Keratinocyte (primary cell): ENCODE measurements around the gene MSI2.

ENCODE experiments used
- EZH2 ChIP-seq: IDR thresholded peaks from one replicate; pipeline ENCODE4 v1.6.1; 2012; ENCODE audit warnings: inconsistent platforms, mild to moderate bottlenecking, low read length, moderate library complexity
- TF ChIP-seq, protein P1 (sequence below), 3 experiments: IDR thresholded peaks in 1 of 3; conservative IDR thresholded peaks in 1 of 3; optimal IDR thresholded peaks in 1 of 3; 2 replicates in 2 of 3; 3 replicates in 1 of 3; pipeline versions ENCODE3 to v1.5.1; 2011; ENCODE audit warnings: low read length in 3 of 3, mild to moderate bottlenecking in 3 of 3, moderate library complexity in 2 of 3, control low read depth in 1 of 3, inconsistent platforms in 1 of 3; ENCODE audit not compliant: insufficient read depth in 2 of 3; ENCODE audit errors: extremely low read depth in 1 of 3

DNA sequence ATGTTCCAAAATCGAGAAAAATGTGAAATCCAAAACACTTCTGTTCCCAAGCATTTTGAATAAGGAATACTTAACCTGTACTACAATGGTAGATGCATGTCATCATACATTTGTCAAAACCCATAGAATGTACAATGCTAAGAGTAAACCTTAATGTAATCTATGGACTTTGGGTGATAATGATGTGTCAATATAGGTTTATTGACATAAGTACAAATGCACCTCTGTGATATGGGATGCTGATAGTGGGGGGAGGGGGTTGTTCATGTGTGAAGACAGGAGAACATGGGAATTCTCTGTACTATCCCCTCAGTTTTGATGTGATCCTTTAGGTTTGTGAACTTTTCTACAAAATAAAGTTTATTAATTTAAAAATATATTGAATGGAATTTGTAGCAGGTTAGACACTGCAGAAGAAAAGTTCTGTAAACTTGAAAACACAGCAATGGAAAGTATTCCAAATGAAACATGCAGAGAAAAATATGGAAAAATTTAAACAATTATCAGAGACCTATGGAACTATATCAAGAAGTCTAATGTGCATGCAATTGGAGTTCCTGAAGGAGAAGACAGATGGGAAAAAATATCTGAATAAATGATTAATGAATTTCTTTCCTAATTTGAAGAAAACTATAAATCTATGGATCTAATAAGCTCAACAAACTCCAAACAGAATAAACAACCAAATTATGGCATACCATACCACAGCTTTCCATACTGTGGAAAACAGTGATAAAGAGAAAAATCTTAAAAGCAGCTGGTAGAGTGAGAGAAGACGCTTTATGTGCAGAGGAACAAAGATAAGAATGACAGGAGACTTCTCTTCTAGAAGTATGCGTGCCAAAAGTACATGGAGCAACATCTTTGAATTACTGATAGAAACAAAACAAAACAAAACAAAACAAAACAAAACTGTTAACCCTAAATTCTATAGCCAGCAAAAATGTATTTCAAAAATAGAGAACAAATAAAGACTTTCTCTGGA, 34.7 kb upstream of the MSI2 start:
- TF ChIP-seq, protein P1, sequence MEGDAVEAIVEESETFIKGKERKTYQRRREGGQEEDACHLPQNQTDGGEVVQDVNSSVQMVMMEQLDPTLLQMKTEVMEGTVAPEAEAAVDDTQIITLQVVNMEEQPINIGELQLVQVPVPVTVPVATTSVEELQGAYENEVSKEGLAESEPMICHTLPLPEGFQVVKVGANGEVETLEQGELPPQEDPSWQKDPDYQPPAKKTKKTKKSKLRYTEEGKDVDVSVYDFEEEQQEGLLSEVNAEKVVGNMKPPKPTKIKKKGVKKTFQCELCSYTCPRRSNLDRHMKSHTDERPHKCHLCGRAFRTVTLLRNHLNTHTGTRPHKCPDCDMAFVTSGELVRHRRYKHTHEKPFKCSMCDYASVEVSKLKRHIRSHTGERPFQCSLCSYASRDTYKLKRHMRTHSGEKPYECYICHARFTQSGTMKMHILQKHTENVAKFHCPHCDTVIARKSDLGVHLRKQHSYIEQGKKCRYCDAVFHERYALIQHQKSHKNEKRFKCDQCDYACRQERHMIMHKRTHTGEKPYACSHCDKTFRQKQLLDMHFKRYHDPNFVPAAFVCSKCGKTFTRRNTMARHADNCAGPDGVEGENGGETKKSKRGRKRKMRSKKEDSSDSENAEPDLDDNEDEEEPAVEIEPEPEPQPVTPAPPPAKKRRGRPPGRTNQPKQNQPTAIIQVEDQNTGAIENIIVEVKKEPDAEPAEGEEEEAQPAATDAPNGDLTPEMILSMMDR (optimal IDR thresholded peaks at IDR 0.05 in 1 of 3, IDR thresholded peaks at IDR 0.05 in 1 of 3, conservative IDR thresholded peaks at IDR 0.05 in 1 of 3; ENCODE audit: extremely low read depth in 1 of 3, insufficient read depth in 2 of 3, low read length in 3 of 3) = no peak
- TF ChIP-seq EZH2 = no peak
